HEK293 (cell line): ENCODE data around the gene ARV1.
A peak's percentile ranks its signal among the peaks of the same experiment; 100 is the strongest.

Source experiments
- FEZF1 ChIP-seq: fragments of 450-650 bp; formaldehyde crosslinking; IDR thresholded peaks from 2 replicates; pipeline ENCODE4 v1.5.1; 2016; ENCODE audit warnings: missing biosample characterization, missing genetic modification characterization
- GFI1B ChIP-seq: fragments of 450-650 bp; formaldehyde crosslinking; IDR thresholded peaks from 2 replicates; pipeline ENCODE4 v1.5.1; 2016; ENCODE audit warnings: missing biosample characterization, missing genetic modification characterization
- GLI4 ChIP-seq: fragments of 450-650 bp; formaldehyde crosslinking; IDR thresholded peaks from 2 replicates; pipeline ENCODE4 v1.5.1; 2016; ENCODE audit warnings: missing biosample characterization, missing genetic modification characterization
- GLIS2 ChIP-seq: fragments of 450-650 bp; formaldehyde crosslinking; IDR thresholded peaks from 2 replicates; pipeline ENCODE4 v1.5.1; 2016; ENCODE audit warnings: missing biosample characterization, missing genetic modification characterization
- HIC1 ChIP-seq: fragments of 450-650 bp; formaldehyde crosslinking; IDR thresholded peaks from 2 replicates; pipeline ENCODE4 v1.5.1; 2016; ENCODE audit warnings: missing biosample characterization, missing genetic modification characterization
- SP3 ChIP-seq: fragments of 450-650 bp; formaldehyde crosslinking; IDR thresholded peaks from 2 replicates; pipeline ENCODE4 v1.5.1; 2016; ENCODE audit warnings: missing biosample characterization, missing genetic modification characterization
- TCF7L2 ChIP-seq: IDR thresholded peaks from 2 replicates; pipeline ENCODE4 v1.6.1; 2011; ENCODE audit warnings: low read depth, mild to moderate bottlenecking, inconsistent platforms, low read length, moderate library complexity, borderline replicate concordance
- ZBTB17 ChIP-seq: fragments of 450-650 bp; formaldehyde crosslinking; IDR thresholded peaks from 2 replicates; pipeline ENCODE4 v1.5.1; 2016; ENCODE audit warnings: missing biosample characterization, missing genetic modification characterization
- ZNF18 ChIP-seq: fragments of 450-650 bp; formaldehyde crosslinking; IDR thresholded peaks from 2 replicates; pipeline ENCODE4 v1.5.1; 2016; ENCODE audit warnings: missing biosample characterization, missing genetic modification characterization
- ZNF248 ChIP-seq: fragments of 450-650 bp; formaldehyde crosslinking; IDR thresholded peaks from 2 replicates; pipeline ENCODE4 v1.5.1; 2017; ENCODE audit warnings: missing biosample characterization, missing genetic modification characterization
- ZSCAN16 ChIP-seq: fragments of 450-650 bp; formaldehyde crosslinking; IDR thresholded peaks from 2 replicates; pipeline ENCODE4 v1.5.1; 2016; ENCODE audit warnings: missing biosample characterization, missing genetic modification characterization
- ZXDB ChIP-seq: fragments of 450-650 bp; formaldehyde crosslinking; IDR thresholded peaks from 2 replicates; pipeline ENCODE4 v1.5.1; 2016; ENCODE audit warnings: missing biosample characterization, missing genetic modification characterization
- TF ChIP-seq, protein P1 (sequence below): fragments of 450-650 bp; formaldehyde crosslinking; IDR thresholded peaks from 2 replicates; pipeline ENCODE4 v1.5.1; 2016; ENCODE audit warnings: missing biosample characterization, missing genetic modification characterization, borderline replicate concordance
- TF ChIP-seq, protein P2 (sequence below): fragments of 450-650 bp; formaldehyde crosslinking; IDR thresholded peaks from 2 replicates; pipeline ENCODE4 v1.5.1; 2017; ENCODE audit warnings: missing biosample characterization, mild to moderate bottlenecking, missing genetic modification characterization, moderate library complexity
- TF ChIP-seq, protein P3 (sequence below): fragments of 450-650 bp; formaldehyde crosslinking; IDR thresholded peaks from 2 replicates; pipeline ENCODE4 v1.5.1; 2016; ENCODE audit warnings: missing biosample characterization, missing genetic modification characterization
- TF ChIP-seq, protein P4 (sequence below): fragments of 450-650 bp; formaldehyde crosslinking; IDR thresholded peaks from 2 replicates; pipeline ENCODE4 v1.5.1; 2016; ENCODE audit warnings: missing biosample characterization, missing genetic modification characterization, borderline replicate concordance

The ARV1 gene

DNA sequence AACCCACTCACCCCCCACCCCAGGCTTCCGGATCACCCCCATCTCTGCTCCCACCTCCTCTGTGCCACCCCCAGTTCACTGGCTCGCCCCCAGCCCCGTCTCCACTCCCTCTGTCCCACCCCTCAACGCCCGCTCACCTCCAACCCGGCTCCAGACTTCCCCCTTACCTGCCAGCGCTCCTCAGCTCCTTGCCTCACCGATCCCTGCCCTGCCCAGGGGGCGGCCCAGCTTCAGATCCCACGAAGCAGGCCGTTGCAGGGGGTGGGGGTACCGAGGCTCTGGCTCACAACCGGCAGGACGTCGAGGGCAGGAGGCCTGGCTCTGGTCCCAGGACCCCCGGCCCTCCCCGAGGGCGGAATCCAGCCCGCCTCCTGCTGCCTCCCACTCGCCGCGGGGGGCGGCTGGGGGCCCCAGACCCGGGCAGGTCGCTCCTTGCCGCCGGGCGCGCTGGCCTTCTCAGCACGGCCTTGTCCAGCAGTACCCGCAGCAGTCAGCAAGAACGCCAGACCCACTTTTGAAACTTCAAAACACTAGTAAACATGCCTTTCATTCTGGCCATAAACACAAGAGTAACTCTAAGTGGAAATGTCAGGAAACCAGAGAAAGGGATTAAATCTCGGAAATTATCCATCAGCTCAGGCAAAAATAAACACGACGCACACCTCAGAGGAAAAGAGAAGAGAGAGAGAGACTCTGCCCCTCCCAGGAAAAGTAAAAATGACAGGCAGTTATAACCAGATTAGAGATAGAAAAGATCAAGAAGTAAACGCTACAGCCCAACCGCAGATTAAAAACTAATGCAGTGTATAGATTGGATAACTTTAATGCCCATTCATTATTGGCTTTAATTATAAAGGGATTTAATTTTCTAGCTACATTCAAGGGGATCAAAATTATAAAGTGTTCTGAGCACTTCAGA lies 62.2 kb downstream of the ARV1 start (continued):
- peak; percentile 96 for TF ChIP-seq GLIS2 (tag by site-specific recombination)
- TF ChIP-seq, protein P1, sequence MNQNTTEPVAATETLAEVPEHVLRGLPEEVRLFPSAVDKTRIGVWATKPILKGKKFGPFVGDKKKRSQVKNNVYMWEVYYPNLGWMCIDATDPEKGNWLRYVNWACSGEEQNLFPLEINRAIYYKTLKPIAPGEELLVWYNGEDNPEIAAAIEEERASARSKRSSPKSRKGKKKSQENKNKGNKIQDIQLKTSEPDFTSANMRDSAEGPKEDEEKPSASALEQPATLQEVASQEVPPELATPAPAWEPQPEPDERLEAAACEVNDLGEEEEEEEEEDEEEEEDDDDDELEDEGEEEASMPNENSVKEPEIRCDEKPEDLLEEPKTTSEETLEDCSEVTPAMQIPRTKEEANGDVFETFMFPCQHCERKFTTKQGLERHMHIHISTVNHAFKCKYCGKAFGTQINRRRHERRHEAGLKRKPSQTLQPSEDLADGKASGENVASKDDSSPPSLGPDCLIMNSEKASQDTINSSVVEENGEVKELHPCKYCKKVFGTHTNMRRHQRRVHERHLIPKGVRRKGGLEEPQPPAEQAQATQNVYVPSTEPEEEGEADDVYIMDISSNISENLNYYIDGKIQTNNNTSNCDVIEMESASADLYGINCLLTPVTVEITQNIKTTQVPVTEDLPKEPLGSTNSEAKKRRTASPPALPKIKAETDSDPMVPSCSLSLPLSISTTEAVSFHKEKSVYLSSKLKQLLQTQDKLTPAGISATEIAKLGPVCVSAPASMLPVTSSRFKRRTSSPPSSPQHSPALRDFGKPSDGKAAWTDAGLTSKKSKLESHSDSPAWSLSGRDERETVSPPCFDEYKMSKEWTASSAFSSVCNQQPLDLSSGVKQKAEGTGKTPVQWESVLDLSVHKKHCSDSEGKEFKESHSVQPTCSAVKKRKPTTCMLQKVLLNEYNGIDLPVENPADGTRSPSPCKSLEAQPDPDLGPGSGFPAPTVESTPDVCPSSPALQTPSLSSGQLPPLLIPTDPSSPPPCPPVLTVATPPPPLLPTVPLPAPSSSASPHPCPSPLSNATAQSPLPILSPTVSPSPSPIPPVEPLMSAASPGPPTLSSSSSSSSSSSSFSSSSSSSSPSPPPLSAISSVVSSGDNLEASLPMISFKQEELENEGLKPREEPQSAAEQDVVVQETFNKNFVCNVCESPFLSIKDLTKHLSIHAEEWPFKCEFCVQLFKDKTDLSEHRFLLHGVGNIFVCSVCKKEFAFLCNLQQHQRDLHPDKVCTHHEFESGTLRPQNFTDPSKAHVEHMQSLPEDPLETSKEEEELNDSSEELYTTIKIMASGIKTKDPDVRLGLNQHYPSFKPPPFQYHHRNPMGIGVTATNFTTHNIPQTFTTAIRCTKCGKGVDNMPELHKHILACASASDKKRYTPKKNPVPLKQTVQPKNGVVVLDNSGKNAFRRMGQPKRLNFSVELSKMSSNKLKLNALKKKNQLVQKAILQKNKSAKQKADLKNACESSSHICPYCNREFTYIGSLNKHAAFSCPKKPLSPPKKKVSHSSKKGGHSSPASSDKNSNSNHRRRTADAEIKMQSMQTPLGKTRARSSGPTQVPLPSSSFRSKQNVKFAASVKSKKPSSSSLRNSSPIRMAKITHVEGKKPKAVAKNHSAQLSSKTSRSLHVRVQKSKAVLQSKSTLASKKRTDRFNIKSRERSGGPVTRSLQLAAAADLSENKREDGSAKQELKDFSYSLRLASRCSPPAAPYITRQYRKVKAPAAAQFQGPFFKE (tag by site-specific recombination) = no peak
- peak; percentile 46; the same call in 1 of the 2 replicates for TF ChIP-seq GFI1B (tag by site-specific recombination)
- TF ChIP-seq FEZF1 = peak; percentile 38
- TF ChIP-seq ZXDB (tag by site-specific recombination) = no peak; the same call in 1 of the 2 replicates
- no peak for TF ChIP-seq GLI4 (tag by site-specific recombination)
- TF ChIP-seq ZBTB17 = peak; percentile 86; the same call in 1 of the 2 replicates
- peak; percentile 93 for TF ChIP-seq SP3
- TF ChIP-seq HIC1 = peak; percentile 9; the same call in 1 of the 2 replicates
- TF ChIP-seq ZSCAN16 (tag by site-specific recombination) = no peak
- no peak for TF ChIP-seq ZNF248 (tag by site-specific recombination)
- TF ChIP-seq, protein P2, sequence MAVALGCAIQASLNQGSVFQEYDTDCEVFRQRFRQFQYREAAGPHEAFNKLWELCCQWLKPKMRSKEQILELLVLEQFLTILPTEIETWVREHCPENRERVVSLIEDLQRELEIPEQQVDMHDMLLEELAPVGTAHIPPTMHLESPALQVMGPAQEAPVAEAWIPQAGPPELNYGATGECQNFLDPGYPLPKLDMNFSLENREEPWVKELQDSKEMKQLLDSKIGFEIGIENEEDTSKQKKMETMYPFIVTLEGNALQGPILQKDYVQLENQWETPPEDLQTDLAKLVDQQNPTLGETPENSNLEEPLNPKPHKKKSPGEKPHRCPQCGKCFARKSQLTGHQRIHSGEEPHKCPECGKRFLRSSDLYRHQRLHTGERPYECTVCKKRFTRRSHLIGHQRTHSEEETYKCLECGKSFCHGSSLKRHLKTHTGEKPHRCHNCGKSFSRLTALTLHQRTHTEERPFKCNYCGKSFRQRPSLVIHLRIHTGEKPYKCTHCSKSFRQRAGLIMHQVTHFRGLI (tag by site-specific recombination) = peak; percentile 72
- TF ChIP-seq, protein P3, sequence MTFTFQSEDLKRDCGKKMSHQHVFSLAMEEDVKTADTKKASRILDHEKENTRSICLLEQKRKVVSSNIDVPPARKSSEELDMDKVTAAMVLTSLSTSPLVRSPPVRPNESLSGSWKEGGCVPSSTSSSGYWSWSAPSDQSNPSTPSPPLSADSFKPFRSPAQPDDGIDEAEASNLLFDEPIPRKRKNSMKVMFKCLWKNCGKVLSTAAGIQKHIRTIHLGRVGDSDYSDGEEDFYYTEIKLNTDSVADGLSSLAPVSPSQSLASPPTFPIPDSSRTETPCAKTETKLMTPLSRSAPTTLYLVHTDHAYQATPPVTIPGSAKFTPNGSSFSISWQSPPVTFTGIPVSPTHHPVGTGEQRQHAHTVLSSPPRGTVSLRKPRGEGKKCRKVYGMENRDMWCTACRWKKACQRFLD (tag by site-specific recombination) = no peak
- TF ChIP-seq ZNF18 = 0 out of 2 replicates have a peak, but pooled peaks have one; percentile 21
- peak; percentile 72 for TF ChIP-seq TCF7L2
- TF ChIP-seq, protein P4, sequence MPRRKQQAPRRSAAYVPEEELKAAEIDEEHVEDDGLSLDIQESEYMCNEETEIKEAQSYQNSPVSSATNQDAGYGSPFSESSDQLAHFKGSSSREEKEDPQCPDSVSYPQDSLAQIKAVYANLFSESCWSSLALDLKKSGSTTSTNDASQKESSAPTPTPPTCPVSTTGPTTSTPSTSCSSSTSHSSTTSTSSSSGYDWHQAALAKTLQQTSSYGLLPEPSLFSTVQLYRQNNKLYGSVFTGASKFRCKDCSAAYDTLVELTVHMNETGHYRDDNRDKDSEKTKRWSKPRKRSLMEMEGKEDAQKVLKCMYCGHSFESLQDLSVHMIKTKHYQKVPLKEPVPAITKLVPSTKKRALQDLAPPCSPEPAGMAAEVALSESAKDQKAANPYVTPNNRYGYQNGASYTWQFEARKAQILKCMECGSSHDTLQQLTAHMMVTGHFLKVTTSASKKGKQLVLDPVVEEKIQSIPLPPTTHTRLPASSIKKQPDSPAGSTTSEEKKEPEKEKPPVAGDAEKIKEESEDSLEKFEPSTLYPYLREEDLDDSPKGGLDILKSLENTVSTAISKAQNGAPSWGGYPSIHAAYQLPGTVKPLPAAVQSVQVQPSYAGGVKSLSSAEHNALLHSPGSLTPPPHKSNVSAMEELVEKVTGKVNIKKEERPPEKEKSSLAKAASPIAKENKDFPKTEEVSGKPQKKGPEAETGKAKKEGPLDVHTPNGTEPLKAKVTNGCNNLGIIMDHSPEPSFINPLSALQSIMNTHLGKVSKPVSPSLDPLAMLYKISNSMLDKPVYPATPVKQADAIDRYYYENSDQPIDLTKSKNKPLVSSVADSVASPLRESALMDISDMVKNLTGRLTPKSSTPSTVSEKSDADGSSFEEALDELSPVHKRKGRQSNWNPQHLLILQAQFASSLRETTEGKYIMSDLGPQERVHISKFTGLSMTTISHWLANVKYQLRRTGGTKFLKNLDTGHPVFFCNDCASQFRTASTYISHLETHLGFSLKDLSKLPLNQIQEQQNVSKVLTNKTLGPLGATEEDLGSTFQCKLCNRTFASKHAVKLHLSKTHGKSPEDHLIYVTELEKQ = no peak
